Small intestine (tissue), 7 donors: Measurements from ENCODE around the gene TNS3. TPM values are rescaled to one million over a fixed set of nuclear protein-coding genes. Genes with fewer than 3 reads are reported as not detected.

Source experiments
- DNase-seq, 2 donors: peaks; one replicate each; pipeline versions ENCODE4 v3.0.0 to v3.0.0-alpha.2; 2013
- FAIRE-seq: peaks from 2 replicates; lab custom pipeline; 2012; peaks lifted over from hg19 to GRCh38; lab: Jason Lieb, UNC
- H3K27ac ChIP-seq, 3 donors: one replicate each; pipeline ENCODE4 v1.5.1; 2013; ENCODE audit warnings: low read length in 2 of 3, mild to moderate bottlenecking in 2 of 3, control low read depth in 1 of 3, inconsistent platforms in 1 of 3, low read depth in 1 of 3, moderate library complexity in 1 of 3
- H3K27me3 ChIP-seq, 3 donors: one replicate each; pipeline ENCODE4 v1.6.1; 2013; ENCODE audit warnings: low read length in 3 of 3, inconsistent platforms in 1 of 3; ENCODE audit not compliant: control insufficient read depth in 3 of 3, insufficient read depth in 3 of 3
- H3K36me3 ChIP-seq, 3 donors: one replicate each; pipeline ENCODE4 v1.6.1; 2013; ENCODE audit warnings: low read length in 3 of 3, inconsistent platforms in 1 of 3, low read depth in 1 of 3, mild to moderate bottlenecking in 1 of 3, moderate library complexity in 1 of 3; ENCODE audit not compliant: control insufficient read depth in 3 of 3, insufficient read depth in 2 of 3
- H3K4me1 ChIP-seq, 3 donors: one replicate each; pipeline ENCODE4 v1.6.1; 2013; ENCODE audit warnings: low read length in 2 of 3, inconsistent platforms in 1 of 3, low read depth in 1 of 3, mild to moderate bottlenecking in 1 of 3, moderate library complexity in 1 of 3; ENCODE audit not compliant: control insufficient read depth in 3 of 3, insufficient read depth in 2 of 3
- H3K4me3 ChIP-seq, 3 donors: one replicate each; pipeline ENCODE4 v1.5.1; 2013; ENCODE audit warnings: low read length in 3 of 3, control low read depth in 1 of 3, inconsistent platforms in 1 of 3, low read depth in 1 of 3, mild to moderate bottlenecking in 1 of 3, moderate library complexity in 1 of 3
- H3K9me3 ChIP-seq, 2 donors: one replicate each; pipeline ENCODE4 v1.6.1; 2013; ENCODE audit warnings: low read depth in 1 of 2, low read length in 1 of 2; ENCODE audit not compliant: control insufficient read depth in 2 of 2, insufficient read depth in 1 of 2
- WGBS, 3 donors: extraction: QIAGEN DNeasy Blood & Tissue Kit; methylation state at CpG; one replicate each; pipeline ENCODE4 v1.1.7; 2013; 5-methylcytosine and 5-hydroxymethylcytosine counted together
- polyA plus RNA-seq, 4 donors: library from polyadenylated mRNA; stranded (reverse) in 3 of 4; unstranded in 1 of 4; fragments of 200-250 nt in 3 of 4; fragments of 120-200 nt in 1 of 4; gene quantifications; one replicate each; pipeline versions ENCODE4 v1.2.1 to v1.2.3, GENCODE V29; 2013
- donor health status: healthy with polysubstance abuse.
- donor health status: control.
- donor health status: control.
- donor health status: Bipolar disorder and iron deficiency.
- donor health status: healthy.

Gene TNS3
- polyA plus RNA-seq, 4 donors: 17.2 to 67.1 (median 27.3) TPM

- FAIRE-seq: no peak
- H3K4me3 ChIP-seq: no peak overlapping the region
- peaks cover 0 to 27% (median 16%) of the 10 kb centered on the region in 3 donors for H3K4me1 ChIP-seq
- peak overlapping the region in 2 of 3 donors; percentile 71 to 81 for H3K27ac ChIP-seq
- H3K36me3 ChIP-seq: peaks cover 8 to 69% (median 18%) of the 10 kb centered on the region in 3 donors
- 88 to 93% (median 90%) methylated on average over 11 of the region's 11 CpGs for WGBS, 3 donors
- H3K9me3 ChIP-seq: no peaks in the 10 kb centered on the region
- no peaks in the 10 kb centered on the region for H3K27me3 ChIP-seq
- DNase-seq: no peak
Observed at GRCh38 chr7:47284691-47285635, 296.9 kb downstream of the TNS3 start.

DNA sequence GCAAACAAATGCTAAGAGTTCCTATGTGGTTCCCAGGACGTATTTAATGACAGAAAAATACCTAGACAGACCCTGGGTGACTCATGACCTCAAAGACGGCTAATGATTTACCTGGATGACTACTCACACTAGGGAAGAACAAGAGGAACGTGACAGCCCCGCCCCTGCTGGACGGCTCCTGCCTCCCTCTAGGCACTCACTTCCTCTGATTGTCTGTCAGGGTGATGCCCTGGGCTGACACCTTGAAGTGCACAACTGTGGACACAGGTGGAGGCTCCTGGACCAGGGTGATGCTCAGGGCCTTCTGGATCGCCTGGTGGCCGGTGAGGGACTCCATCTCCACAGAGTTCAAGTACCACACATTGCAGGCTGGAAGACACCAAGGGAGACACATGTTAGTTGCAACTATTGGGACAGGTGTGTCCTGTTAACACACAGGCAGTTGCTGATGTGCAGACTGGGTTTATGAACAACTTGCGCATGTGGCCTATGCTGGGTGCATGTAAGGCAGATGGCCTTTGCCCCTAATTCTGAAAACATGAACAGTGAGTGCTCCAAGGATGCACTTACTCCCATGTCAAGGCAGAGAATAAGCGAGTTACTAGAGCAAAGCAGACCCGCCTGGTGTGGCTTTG is 298.3 kb downstream of the TNS3 start:
- H3K27me3 ChIP-seq: no peaks in the 10 kb centered on the region
- FAIRE-seq (no peak), DNase-seq (peak; percentile 93)
- H3K4me1 ChIP-seq: peaks cover 0 to 27% (median 16%) of the 10 kb centered on the region in 3 donors
- H3K4me3 ChIP-seq: no peak overlapping the region
- H3K27ac ChIP-seq: peak overlapping the region in 2 of 3 donors; percentile 71 to 81
- H3K36me3 ChIP-seq: peaks cover 8 to 77% (median 22%) of the 10 kb centered on the region in 3 donors
- 41 to 73% (median 51%) methylated on average over 10 of the region's 10 CpGs for WGBS, 3 donors
- H3K9me3 ChIP-seq: no peaks in the 10 kb centered on the region

- H3K9me3 ChIP-seq: no peaks in the 10 kb centered on the region
- peaks cover 0 to 27% (median 16%) of the 10 kb centered on the region in 3 donors for H3K4me1 ChIP-seq
- H3K27me3 ChIP-seq: no peaks in the 10 kb centered on the region
- DNase-seq (peak in 1 of 2 donors; percentile 69), FAIRE-seq (no peak)
- H3K36me3 ChIP-seq: peaks cover 8 to 77% (median 20%) of the 10 kb centered on the region in 3 donors
- WGBS, 3 donors: 57 to 73% (median 69%) methylated on average over 9 of the region's 9 CpGs
- H3K4me3 ChIP-seq: no peak overlapping the region
- peak overlapping the region; percentile 57 to 76 (median 71) for H3K27ac ChIP-seq
Observed at GRCh38 chr7:47282790-47283496, 299.0 kb downstream of the TNS3 start.

DNA sequence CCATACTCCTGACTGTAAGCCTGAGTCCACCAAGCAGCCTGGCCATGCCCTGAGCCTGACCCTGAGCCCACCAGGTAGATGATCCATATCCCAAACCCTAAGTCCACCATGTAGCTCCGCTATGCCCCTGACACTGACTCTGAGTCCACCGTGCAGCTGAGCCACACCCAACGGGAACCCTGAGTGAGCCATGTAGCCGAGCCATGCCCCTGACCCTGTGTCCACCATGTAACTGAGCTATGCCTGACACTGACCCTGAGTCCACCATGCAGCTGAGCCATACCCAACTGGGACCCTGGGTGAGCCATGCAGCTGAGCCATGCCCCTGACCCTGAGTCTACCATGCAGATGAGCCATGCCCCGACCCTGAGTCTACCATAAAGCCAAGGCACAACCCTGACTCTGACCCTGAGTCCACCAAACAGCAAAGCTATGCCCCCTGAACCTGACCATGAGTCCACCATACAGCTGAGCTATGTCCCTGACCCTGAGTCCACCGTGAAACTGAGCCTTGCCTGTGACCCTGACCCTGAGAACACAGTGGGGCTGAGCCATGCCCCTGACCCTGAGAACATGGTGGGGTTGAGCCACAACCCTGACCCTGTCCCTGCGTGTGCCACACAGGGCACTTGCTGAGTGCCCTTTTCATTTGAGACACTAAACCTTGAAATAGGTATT is 299.8 kb downstream of the TNS3 start:
- FAIRE-seq (no peak), DNase-seq (no peak)
- 93 to 98% (median 95%) methylated on average over 7 of the region's 7 CpGs for WGBS, 3 donors
- Histone ChIP-seq H3K27me3 (no peaks in the 10 kb centered on the region), H3K9me3 (no peaks in the 10 kb centered on the region), H3K4me3 (no peak overlapping the region), H3K27ac (peak overlapping the region in 1 of 3 donors; percentile 76), H3K4me1 (peaks cover 0 to 27% (median 16%) of the 10 kb centered on the region in 3 donors), H3K36me3 (peaks cover 6 to 82% (median 20%) of the 10 kb centered on the region in 3 donors)

DNA sequence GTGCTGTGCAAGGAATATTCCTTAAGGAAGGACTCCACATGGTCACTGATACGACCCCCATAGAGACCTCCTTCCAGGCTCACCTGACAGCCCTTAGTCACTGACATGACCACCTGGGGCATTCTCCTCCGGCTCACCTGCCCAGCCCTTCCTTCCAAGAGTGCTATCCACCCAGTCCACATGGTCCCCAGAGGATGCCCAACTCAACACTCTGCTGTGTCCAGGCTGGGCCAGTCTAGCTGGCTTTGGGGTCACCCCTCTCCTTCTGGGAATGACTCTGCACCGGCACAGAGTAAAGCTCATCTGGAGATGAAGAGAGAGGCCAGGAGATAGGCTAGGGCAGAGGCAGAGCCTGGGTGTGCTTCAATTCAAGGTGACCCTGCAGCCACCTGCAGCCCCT is 300.8 kb downstream of the TNS3 start:
- H3K36me3 ChIP-seq: peaks cover 6 to 88% (median 17%) of the 10 kb centered on the region in 3 donors

DNA sequence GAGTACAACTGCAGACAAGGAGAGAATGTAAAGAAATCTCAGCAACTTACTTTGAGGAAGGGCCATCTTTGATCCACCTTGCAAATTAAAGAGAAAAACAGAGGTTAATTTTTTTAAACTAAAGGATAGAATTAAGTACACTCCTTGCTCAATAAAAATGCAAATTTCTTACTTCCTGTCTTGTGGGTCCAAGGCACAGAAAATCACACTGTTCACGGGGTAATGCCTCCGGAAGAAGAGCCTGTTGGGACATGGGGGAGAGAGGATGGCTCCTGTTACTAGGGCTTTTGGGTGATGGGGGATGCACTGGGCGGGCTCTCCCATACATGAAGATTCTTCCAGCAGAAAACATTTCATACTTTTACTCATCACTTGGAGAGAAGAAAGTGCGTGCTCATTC is 301.8 kb downstream of the TNS3 start:
- peaks cover 0 to 27% (median 16%) of the 10 kb centered on the region in 3 donors for H3K4me1 ChIP-seq
- FAIRE-seq (no peak), DNase-seq (no peak)
- H3K9me3 ChIP-seq: no peaks in the 10 kb centered on the region
- H3K4me3 ChIP-seq: no peak overlapping the region
- no peak overlapping the region for H3K27ac ChIP-seq
- no peaks in the 10 kb centered on the region for H3K27me3 ChIP-seq
- peaks cover 3 to 92% (median 13%) of the 10 kb centered on the region in 3 donors for H3K36me3 ChIP-seq
- 83 to 92% (median 83%) methylated on average over 4 of the region's 4 CpGs for WGBS, 3 donors

More for the DNA sequence above, 300.8 kb downstream of the TNS3 start:
- 89 to 96% (median 91%) methylated on average over 3 of the region's 3 CpGs for WGBS, 3 donors
- H3K4me3 ChIP-seq: no peak overlapping the region
- H3K27me3 ChIP-seq: no peaks in the 10 kb centered on the region
- no peak for DNase-seq
- peaks cover 0 to 27% (median 16%) of the 10 kb centered on the region in 3 donors for H3K4me1 ChIP-seq
- H3K27ac ChIP-seq: no peak overlapping the region
- no peaks in the 10 kb centered on the region for H3K9me3 ChIP-seq
- no peak for FAIRE-seq

DNA sequence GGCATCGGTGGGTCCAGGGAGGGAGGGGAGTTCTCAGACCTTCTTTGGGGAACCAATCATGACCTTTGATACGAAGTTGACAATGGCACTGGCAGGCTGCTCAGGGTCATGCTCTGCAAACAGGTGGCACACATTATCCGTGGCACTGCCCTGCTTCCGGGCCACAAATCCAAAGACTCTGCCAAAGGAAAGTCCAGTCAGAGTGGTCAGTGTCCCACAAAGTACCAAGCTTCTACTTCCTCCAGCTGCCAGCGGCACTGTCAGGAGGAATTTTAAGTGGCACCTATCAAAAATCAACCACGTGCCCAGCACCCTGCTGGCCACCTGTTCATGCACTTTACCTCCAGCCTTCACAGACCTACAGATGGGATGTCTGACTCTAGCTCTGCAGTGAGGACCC is 303.9 kb downstream of the TNS3 start:
- 83 to 89% (median 85%) methylated on average over 6 of the region's 6 CpGs for WGBS, 3 donors
- DNase-seq (no peak), FAIRE-seq (no peak)
- H3K9me3 ChIP-seq: peaks cover 0 to 14% of the 10 kb centered on the region in 2 donors
- H3K27ac ChIP-seq: no peak overlapping the region
- no peak overlapping the region for H3K4me3 ChIP-seq
- H3K36me3 ChIP-seq: peaks cover 0 to 86% (median 7%) of the 10 kb centered on the region in 3 donors
- peaks cover 0 to 11% (median 7%) of the 10 kb centered on the region in 3 donors for H3K4me1 ChIP-seq
- no peaks in the 10 kb centered on the region for H3K27me3 ChIP-seq
